Measurements from ENCODE around the gene SELENOF.

- TF ChIP-seq CTCF (IDR thresholded peaks at IDR 0.05) = no peak
- no peak for TF ChIP-seq POLR2A (IDR thresholded peaks at IDR 0.05)
Observed at GRCh38 chr1:86829321-86829720, 84.6 kb downstream of the SELENOF start.

Measured in esophagus squamous epithelium (tissue), 4 donors.